ENCODE data around the gene TIMM13. TPM values are rescaled to one million over a fixed set of nuclear protein-coding genes. Genes with fewer than 3 reads are reported as not detected.

Gene TIMM13
- total RNA-seq, 1 donor from 2014 or later: 61.0 TPM

GRCh38 chr19:2425622-2426581, 1.5 kb downstream of the TIMM13 start:
- Histone ChIP-seq H3K9me3 (no peaks in the 10 kb centered on the region), H3K27me3 (no peaks in the 10 kb centered on the region), H3K4me1 (peaks cover 22% of the 10 kb centered on the region), H3K27ac (no peak overlapping the region), H3K4me3 (peak overlapping the region; percentile 64), H3K36me3 (no peaks in the 10 kb centered on the region)
- no peak for ATAC-seq
- TF ChIP-seq CTCF (IDR thresholded peaks at IDR 0.05): no peak
- DNase-seq: no peak
- intact Hi-C loops (cut with DNase I): no loop called here

- ATAC-seq: no peak
- no peak for TF ChIP-seq CTCF (IDR thresholded peaks at IDR 0.05)
- Histone ChIP-seq H3K36me3 (peaks cover 7% of the 10 kb centered on the region), H3K9me3 (no peaks in the 10 kb centered on the region), H3K27me3 (no peaks in the 10 kb centered on the region), H3K4me3 (no peak overlapping the region), H3K4me1 (peaks cover 22% of the 10 kb centered on the region), H3K27ac (no peak overlapping the region)
- DNase-seq: peak; percentile 67
- intact Hi-C loops (cut with DNase I): no loop called here
These were observed 2.4 kb downstream of the TIMM13 start for GRCh38 chr19:2424686-2425621.

- Histone ChIP-seq H3K9me3 (no peaks in the 10 kb centered on the region), H3K4me3 (no peak overlapping the region), H3K27me3 (no peaks in the 10 kb centered on the region), H3K4me1 (peaks cover 22% of the 10 kb centered on the region), H3K27ac (no peak overlapping the region), H3K36me3 (peaks cover 9% of the 10 kb centered on the region)
- TF ChIP-seq CTCF (IDR thresholded peaks at IDR 0.05): no peak
- DNase-seq: no peak
- ATAC-seq: no peak
- intact Hi-C loops (cut with DNase I): no loop called here
These were observed 3.3 kb downstream of the TIMM13 start for GRCh38 chr19:2423915-2424685.

- H3K4me3 ChIP-seq: no peak overlapping the region
- H3K27ac ChIP-seq: no peak overlapping the region
- ATAC-seq (no peak), DNase-seq (no peak)
- intact Hi-C loops (cut with DNase I): no loop called here
- peaks cover 18% of the 10 kb centered on the region for H3K4me1 ChIP-seq
- peaks cover 9% of the 10 kb centered on the region for H3K36me3 ChIP-seq
- TF ChIP-seq CTCF (IDR thresholded peaks at IDR 0.05): no peak
- no peaks in the 10 kb centered on the region for H3K9me3 ChIP-seq
- no peaks in the 10 kb centered on the region for H3K27me3 ChIP-seq
These were observed 4.1 kb downstream of the TIMM13 start for GRCh38 chr19:2423071-2423914.

Measured in upper lobe of right lung (tissue), 1 donor.